H9 (cell line): ENCODE measurements around the gene PHLDB1. TPM values are rescaled to one million over a fixed set of nuclear protein-coding genes. Genes with fewer than 3 reads are reported as not detected.

Experiments
- DNase-seq: peaks from one replicate; pipeline ENCODE4 v3.0.0-alpha.2; 2017
- H2AFZ ChIP-seq: one replicate; pipeline ENCODE4 v1.6.1; 2013; ENCODE audit warnings: mild to moderate bottlenecking, low read length, control low read depth, moderate library complexity
- H2AK5ac ChIP-seq: 2 replicates; pipeline ENCODE4 v1.6.1; 2013; ENCODE audit warnings: low read length, control low read depth, mixed read lengths; ENCODE audit not compliant: insufficient read length
- H2BK120ac ChIP-seq: one replicate; pipeline ENCODE4 v1.6.1; 2013; ENCODE audit warnings: low read depth, mild to moderate bottlenecking, low read length, control low read depth, inconsistent platforms; ENCODE audit not compliant: poor library complexity, severe bottlenecking
- H2BK12ac ChIP-seq: 2 replicates; pipeline ENCODE4 v1.6.1; 2013; ENCODE audit warnings: low read length, control low read depth, mixed read lengths, low read depth; ENCODE audit not compliant: insufficient read length
- H2BK15ac ChIP-seq: 2 replicates; pipeline ENCODE4 v1.6.1; 2013; ENCODE audit warnings: low read depth, low read length, control low read depth
- H2BK20ac ChIP-seq: one replicate; pipeline ENCODE4 v1.6.1; 2013; ENCODE audit warnings: low read depth, mild to moderate bottlenecking, low read length, control low read depth, inconsistent platforms; ENCODE audit not compliant: poor library complexity, severe bottlenecking
- H2BK5ac ChIP-seq: 2 replicates; pipeline ENCODE4 v1.6.1; 2013; ENCODE audit warnings: low read length, control low read depth, mixed read lengths; ENCODE audit not compliant: insufficient read length
- H3K14ac ChIP-seq: 2 replicates; pipeline ENCODE4 v1.6.1; 2013; ENCODE audit warnings: low read length, control low read depth; ENCODE audit not compliant: insufficient read depth
- H3K18ac ChIP-seq: 2 replicates; pipeline ENCODE4 v1.6.1; 2013; ENCODE audit warnings: low read depth, mild to moderate bottlenecking, mixed read lengths, low read length, control low read depth; ENCODE audit not compliant: insufficient read length
- H3K23ac ChIP-seq: 2 replicates; pipeline ENCODE4 v1.6.1; 2013; ENCODE audit warnings: low read length, control low read depth, mixed read lengths, low read depth; ENCODE audit not compliant: insufficient read length
- H3K23me2 ChIP-seq: 2 replicates; pipeline ENCODE4 v1.6.1; 2013; ENCODE audit warnings: low read depth, mild to moderate bottlenecking, mixed read lengths, low read length, control low read depth; ENCODE audit not compliant: insufficient read length, poor library complexity, severe bottlenecking
- H3K27ac ChIP-seq: 2 replicates; pipeline ENCODE4 v1.5.1; 2013; ENCODE audit warnings: low read length, control low read depth, mixed read lengths, low read depth; ENCODE audit not compliant: insufficient read length
- H3K27me3 ChIP-seq: 2 replicates; pipeline ENCODE4 v1.6.1; 2013; ENCODE audit warnings: low read length, control low read depth, inconsistent platforms; ENCODE audit not compliant: insufficient read depth
- H3K4ac ChIP-seq: 2 replicates; pipeline ENCODE4 v1.6.1; 2013; ENCODE audit warnings: low read depth, mild to moderate bottlenecking, control low read depth, inconsistent platforms, low read length, moderate library complexity
- H3K4me1 ChIP-seq: 2 replicates; pipeline ENCODE4 v1.6.1; 2013; ENCODE audit warnings: low read length, control low read depth, inconsistent platforms; ENCODE audit not compliant: insufficient read depth
- H3K4me2 ChIP-seq: 2 replicates; pipeline ENCODE4 v1.6.1; 2013; ENCODE audit warnings: low read length, control low read depth, mixed read lengths; ENCODE audit not compliant: insufficient read length, insufficient read depth
- H3K56ac ChIP-seq: 2 replicates; pipeline ENCODE4 v1.6.1; 2013; ENCODE audit warnings: low read depth, mild to moderate bottlenecking, mixed read lengths, low read length, control low read depth; ENCODE audit not compliant: insufficient read length
- H3K79me1 ChIP-seq: 2 replicates; pipeline ENCODE4 v1.6.1; 2013; ENCODE audit warnings: low read depth, mild to moderate bottlenecking, moderate library complexity, low read length, control low read depth, inconsistent platforms; ENCODE audit not compliant: insufficient read depth, poor library complexity, severe bottlenecking
- H3K79me2 ChIP-seq: 2 replicates; pipeline ENCODE4 v1.6.1; 2013; ENCODE audit warnings: low read length, control low read depth, inconsistent platforms; ENCODE audit not compliant: insufficient read depth
- H3K9ac ChIP-seq: 2 replicates; pipeline ENCODE4 v1.6.1; 2013; ENCODE audit warnings: low read length, control low read depth, mixed read lengths; ENCODE audit not compliant: insufficient read length; ENCODE audit errors: extremely low read depth
- H3K9me3 ChIP-seq: one replicate; pipeline ENCODE4 v1.6.1; 2013; ENCODE audit warnings: low read depth, low read length, inconsistent platforms; ENCODE audit not compliant: control insufficient read depth
- H3T11ph ChIP-seq: one replicate; pipeline ENCODE4 v1.6.1; 2013; ENCODE audit warnings: mild to moderate bottlenecking, low read length, control low read depth, inconsistent platforms
- H4K20me1 ChIP-seq: one replicate; pipeline ENCODE4 v1.6.1; 2013; ENCODE audit not compliant: control insufficient read depth, insufficient read length, insufficient read depth
- H4K5ac ChIP-seq: 2 replicates; pipeline ENCODE4 v1.6.1; 2013; ENCODE audit warnings: low read depth, mild to moderate bottlenecking, mixed read lengths, low read length, control low read depth; ENCODE audit not compliant: insufficient read length
- H4K8ac ChIP-seq: replicated peaks from 2 replicates; pipeline ENCODE4 v1.6.1; 2013; ENCODE audit warnings: low read length, control low read depth, mixed read lengths, low read depth; ENCODE audit not compliant: insufficient read length
- H4K91ac ChIP-seq: 2 replicates; pipeline ENCODE4 v1.6.1; 2013; ENCODE audit warnings: low read depth, mild to moderate bottlenecking, moderate library complexity, mixed read lengths, low read length, control low read depth; ENCODE audit not compliant: insufficient read length
- H3K27ac Mint-ChIP-seq, 3 experiments: 2 replicates in 2 of 3; 3 replicates in 1 of 3; pipeline ENCODE4 v1.8.0; 2020 to 2021; ENCODE audit warnings: mixed read lengths in 3 of 3, mild to moderate bottlenecking in 1 of 3, moderate library complexity in 1 of 3
- H3K27me3 Mint-ChIP-seq: 2 replicates; pipeline ENCODE4 v1.8.0; 2021; ENCODE audit warnings: low read depth, mild to moderate bottlenecking, moderate library complexity, mixed read lengths
- H3K36me3 Mint-ChIP-seq, 3 experiments: 2 replicates in 2 of 3; 3 replicates in 1 of 3; pipeline ENCODE4 v1.8.0; 2020 to 2021; ENCODE audit warnings: low read depth in 3 of 3, mixed read lengths in 3 of 3; ENCODE audit not compliant: insufficient read depth in 1 of 3
- H3K4me1 Mint-ChIP-seq, 2 experiments: 2 replicates each; pipeline ENCODE4 v1.8.0; 2020; ENCODE audit warnings: mixed read lengths in 2 of 2
- H3K4me3 Mint-ChIP-seq, 2 experiments: 2 replicates in 1 of 2; 3 replicates in 1 of 2; pipeline ENCODE4 v1.8.0; 2020 to 2021; ENCODE audit warnings: mild to moderate bottlenecking in 2 of 2, mixed read lengths in 2 of 2, moderate library complexity in 1 of 2
- H3K9me3 Mint-ChIP-seq, 2 experiments: 2 replicates in 1 of 2; 3 replicates in 1 of 2; pipeline ENCODE4 v1.8.0; 2020; ENCODE audit warnings: mild to moderate bottlenecking in 2 of 2, mixed read lengths in 2 of 2, moderate library complexity in 1 of 2
- WGBS: extraction: QIAGEN DNeasy Blood & Tissue Kit; methylation state at CpG from one replicate; pipeline ENCODE4 v1.1.7; 2013; ENCODE audit warnings: missing lambda C conversion rate, low lambda C conversion rate, mixed read lengths; ENCODE audit not compliant: insufficient read length; ENCODE audit errors: extremely low coverage; 5-methylcytosine and 5-hydroxymethylcytosine counted together
- total RNA-seq: library from RNA; stranded (reverse); gene quantifications from 2 replicates; pipeline ENCODE4 v1.2.1, GENCODE V29; 2021
- TF ChIP-seq, protein P1 (sequence below): fragments of 200-600 bp; sonication (generic); conservative IDR thresholded peaks from 3 replicates; pipeline ENCODE4 v1.8.0; 2021; ENCODE audit warnings: antibody characterized with exemption, mild to moderate bottlenecking

The PHLDB1 gene
- total RNA-seq, 1 experiment from 2014 or later: 56.0 TPM

- peaks cover 56% of the 10 kb centered on the region for H3K27me3 ChIP-seq
- DNase-seq: no peak
- no peak overlapping the region for H2BK12ac ChIP-seq
- no peak overlapping the region for H4K8ac ChIP-seq
- Mint-ChIP-seq H3K27ac (no peak overlapping the region), H3K4me1 (peaks cover 34 to 44% of the 10 kb centered on the region in 2 experiments), H3K36me3 (peaks cover 7 to 15% (median 10%) of the 10 kb centered on the region in 3 experiments), H3K27me3 (peaks cover 82% of the 10 kb centered on the region), H3K9me3 (peaks cover 0 to 6% of the 10 kb centered on the region in 2 experiments; a peak in 4 of 5 replicates), H3K4me3 (peak overlapping the region in 1 of 2 experiments; percentile 54; a peak in 2 of 5 replicates)
- no peak overlapping the region for H4K91ac ChIP-seq
- H3K79me2 ChIP-seq: no peaks in the 10 kb centered on the region
- H2BK15ac ChIP-seq: no peak overlapping the region
- TF ChIP-seq, protein P1, sequence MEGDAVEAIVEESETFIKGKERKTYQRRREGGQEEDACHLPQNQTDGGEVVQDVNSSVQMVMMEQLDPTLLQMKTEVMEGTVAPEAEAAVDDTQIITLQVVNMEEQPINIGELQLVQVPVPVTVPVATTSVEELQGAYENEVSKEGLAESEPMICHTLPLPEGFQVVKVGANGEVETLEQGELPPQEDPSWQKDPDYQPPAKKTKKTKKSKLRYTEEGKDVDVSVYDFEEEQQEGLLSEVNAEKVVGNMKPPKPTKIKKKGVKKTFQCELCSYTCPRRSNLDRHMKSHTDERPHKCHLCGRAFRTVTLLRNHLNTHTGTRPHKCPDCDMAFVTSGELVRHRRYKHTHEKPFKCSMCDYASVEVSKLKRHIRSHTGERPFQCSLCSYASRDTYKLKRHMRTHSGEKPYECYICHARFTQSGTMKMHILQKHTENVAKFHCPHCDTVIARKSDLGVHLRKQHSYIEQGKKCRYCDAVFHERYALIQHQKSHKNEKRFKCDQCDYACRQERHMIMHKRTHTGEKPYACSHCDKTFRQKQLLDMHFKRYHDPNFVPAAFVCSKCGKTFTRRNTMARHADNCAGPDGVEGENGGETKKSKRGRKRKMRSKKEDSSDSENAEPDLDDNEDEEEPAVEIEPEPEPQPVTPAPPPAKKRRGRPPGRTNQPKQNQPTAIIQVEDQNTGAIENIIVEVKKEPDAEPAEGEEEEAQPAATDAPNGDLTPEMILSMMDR: no peak
- no peaks in the 10 kb centered on the region for H3K9me3 ChIP-seq
- H3K79me1 ChIP-seq: no peaks in the 10 kb centered on the region
- H3K23me2 ChIP-seq: peaks cover 16% of the 10 kb centered on the region
- H3K27ac ChIP-seq: no peak overlapping the region
- no peak overlapping the region for H3K23ac ChIP-seq
- no peaks in the 10 kb centered on the region for H3K4me1 ChIP-seq
- no peak overlapping the region for H3K56ac ChIP-seq
- no peak overlapping the region for H2BK120ac ChIP-seq
- H4K5ac ChIP-seq: no peak overlapping the region
- H3K4me2 ChIP-seq: no peak overlapping the region
- no peak overlapping the region for H2BK5ac ChIP-seq
- no peak overlapping the region for H3K4ac ChIP-seq
- H3K14ac ChIP-seq: no peak overlapping the region
- no CpG with 5 or more reads among the region's 7 CpGs for WGBS
- no peak overlapping the region for H2AK5ac ChIP-seq
- H4K20me1 ChIP-seq: no peaks in the 10 kb centered on the region
- H2BK20ac ChIP-seq: no peak overlapping the region
- no peak overlapping the region for H3T11ph ChIP-seq
- no peak overlapping the region for H3K18ac ChIP-seq
- H2AFZ ChIP-seq: no peak overlapping the region
- no peak overlapping the region for H3K9ac ChIP-seq
Observed at GRCh38 chr11:118606157-118606843, 1.1 kb upstream of the PHLDB1 start.
